Stimulated activated naive CD4-positive, alpha-beta T cell (primary cell): Measurements from ENCODE around the gene PBX1.

Experiments used
- DNase-seq, 6 experiments: peaks; one replicate each; lab custom pipeline; 2025; lab: John Stamatoyannopoulos, UW

PBX1 gene

GRCh38 chr1:164667600-164667999 is 108.6 kb downstream of the PBX1 start:
- DNase-seq = no peak

DNA sequence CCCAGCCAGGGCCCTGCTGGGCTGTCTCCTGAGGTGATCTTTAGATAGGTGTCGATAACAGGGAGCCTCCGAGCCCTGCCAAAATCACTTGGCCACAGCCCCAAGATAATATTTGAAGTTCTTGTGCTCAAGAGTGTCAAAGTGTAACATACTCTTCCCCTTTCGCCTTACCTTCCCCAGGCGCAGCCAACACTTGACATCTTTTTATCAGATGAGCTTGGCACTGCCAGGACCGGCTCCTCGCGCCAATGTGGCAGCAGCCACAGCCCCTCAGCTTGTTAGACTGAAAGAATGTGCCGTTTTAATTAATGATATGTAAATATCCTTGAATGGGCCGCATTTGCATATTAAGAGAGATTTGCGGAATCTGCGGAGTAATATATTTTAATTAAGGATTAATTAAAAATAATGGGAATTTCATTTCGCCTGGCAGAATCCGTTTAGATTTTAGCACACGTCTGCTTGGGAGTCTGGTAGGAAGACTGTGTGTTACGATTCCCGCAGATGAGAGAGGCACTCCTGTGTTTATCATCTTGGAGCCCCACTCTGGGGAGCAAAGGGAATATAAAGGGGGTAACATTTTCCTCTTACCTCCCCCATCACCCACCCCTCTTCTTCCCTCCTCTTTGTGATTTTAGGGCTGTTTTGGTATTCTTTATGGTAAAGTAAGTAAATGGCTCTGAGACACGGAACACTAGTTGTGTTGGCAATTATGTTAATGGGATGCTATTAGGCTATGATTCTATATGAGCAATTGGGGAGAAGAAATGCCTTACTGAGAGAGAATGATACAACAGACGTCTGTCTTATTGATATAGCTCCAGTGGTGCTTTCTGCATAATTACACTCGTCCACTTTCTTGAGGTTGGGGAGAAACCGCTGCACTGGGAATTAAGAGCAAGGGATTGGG is 109.8 kb downstream of the PBX1 start:
- DNase-seq = no peak

DNA sequence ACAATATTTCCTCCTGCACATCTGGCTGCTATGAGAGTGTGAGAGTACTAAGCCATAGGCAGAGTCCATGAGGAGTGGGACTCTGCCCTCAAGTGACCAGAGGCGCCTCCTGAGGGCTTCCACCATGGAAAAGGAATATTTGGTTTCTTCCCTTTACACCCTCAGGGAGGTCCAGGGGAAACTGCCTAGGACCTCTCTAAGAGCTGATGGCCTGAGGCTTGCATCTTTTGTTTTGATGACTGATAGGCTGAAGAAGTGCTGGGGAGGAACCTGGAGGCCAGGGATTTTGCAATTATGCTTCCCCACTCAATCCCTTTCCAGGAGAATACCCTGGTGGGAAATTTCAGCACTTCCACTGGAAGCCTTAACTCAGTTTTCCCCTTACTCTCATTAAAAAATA is 111.0 kb downstream of the PBX1 start:
- DNase-seq = no peak

- DNase-seq = no peak
These were observed 111.8 kb downstream of the PBX1 start for GRCh38 chr1:164670786-164671185.

DNA sequence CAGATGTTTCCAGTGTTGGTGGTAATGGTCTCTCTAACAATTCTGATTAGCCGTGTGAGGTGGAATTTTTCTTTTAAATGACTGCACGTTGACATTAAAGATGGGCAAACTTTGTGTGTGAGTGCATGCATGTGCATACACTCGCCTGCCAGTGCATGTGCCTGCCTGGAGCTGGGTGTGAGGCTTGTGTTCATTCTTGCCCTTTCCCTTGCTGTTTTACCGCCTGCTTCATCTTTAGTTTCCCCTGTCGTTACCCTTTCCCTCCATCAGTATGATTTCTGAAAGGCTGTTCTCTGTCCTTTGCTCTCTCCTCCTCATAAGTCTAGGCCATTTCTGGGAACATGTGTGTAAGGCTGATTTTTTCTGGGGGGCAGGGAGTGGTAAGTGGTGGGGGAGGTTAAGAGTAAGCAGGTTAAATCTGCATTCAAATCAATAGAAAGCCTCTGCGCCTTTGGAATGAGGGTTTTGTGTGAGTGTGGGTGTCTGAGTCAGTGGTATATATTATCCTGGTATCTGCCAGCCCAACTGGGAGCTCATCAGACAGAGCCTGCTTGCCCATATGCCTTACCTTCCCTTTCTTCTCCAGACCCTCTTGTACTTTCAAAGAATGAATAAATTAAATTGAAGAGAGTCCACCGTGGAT is 112.5 kb downstream of the PBX1 start:
- DNase-seq = no peak

DNA sequence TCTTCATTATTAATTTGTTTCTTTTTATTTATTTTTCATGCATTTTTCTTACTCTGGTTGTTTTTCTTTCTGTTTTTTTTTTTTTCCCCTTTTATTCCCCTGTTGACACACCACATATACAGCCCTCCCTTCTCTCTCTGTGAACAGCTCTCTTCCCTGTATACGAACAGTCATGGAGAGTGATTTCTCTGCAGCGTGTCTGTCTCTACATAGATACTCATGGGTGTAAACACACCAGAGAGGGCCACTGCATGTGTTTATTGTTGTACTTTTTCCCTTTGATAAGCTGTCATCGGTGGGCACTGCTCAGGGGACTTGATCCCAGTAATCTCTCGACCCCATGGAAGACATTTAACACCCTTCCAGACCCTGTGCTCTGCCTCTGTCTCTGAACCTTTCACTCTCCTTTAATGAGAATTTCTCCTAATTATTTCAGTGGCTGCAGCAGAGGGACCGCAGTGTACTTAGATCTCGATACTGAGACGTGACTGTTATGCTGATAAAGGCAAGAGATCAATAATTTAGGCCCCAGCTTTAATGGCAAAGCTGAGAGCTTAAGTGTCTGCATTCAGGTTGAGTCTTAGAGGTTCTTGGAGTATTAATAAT is 113.1 kb downstream of the PBX1 start:
- no peak for DNase-seq

GRCh38 chr1:164672588-164672987 is 113.6 kb downstream of the PBX1 start:
- no peak for DNase-seq

DNA sequence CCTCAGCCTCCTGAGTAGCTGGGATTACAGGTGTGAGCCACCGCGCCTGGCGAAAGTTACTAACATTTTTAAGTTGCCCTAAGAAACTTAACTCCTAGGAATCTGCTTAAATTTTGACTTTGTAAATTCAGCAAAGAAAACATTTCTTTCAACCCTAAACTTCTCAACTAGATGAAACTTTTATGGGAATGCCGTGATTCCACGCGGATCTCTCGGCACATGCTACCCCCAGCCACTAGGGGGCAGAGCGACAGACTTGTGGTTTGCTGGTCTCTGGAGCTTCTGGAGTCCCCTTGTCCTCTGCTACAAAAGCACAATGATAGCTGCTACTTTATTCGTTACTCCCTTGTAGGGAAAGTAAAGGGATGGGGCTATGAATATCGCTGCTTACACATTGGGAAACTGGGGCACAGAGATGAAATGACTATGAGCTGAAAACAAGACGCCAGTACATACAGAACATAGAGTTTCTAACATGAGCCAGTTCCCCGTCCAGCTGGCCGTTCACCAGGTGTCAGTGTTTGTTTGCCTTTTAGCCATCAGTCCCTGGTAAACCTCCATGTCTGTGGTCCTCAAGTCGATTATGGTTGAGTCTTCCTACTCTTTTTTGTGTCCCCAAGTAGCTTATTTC is 114.7 kb downstream of the PBX1 start:
- no peak for DNase-seq

- DNase-seq = no peak
These were observed 116.4 kb downstream of the PBX1 start for GRCh38 chr1:164675342-164675904.

DNA sequence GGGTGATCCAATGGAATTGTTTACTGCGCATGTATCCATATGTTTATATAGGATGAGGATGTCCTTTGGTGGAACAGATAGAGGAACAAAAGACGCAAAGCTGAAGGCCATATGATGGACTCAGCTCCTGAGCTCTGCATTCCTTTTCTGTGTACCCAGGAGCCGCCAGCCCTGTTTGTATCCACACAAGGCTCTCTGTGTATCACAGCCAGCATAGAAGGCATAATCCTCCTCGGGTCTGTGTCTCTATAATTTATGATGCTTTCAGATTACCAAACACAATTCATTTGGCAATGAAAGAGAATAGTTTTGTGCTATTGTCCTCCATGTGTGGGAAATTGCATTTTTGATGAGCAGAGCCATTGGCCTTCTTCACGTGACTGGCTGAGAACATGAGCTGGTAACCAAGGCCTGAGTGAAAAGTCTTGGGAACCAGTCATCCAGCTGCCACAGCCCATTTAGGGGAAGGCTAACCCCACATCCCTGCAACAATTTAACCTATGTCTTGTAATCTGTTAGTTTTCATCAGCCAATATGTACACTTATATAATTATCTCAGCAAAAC is 119.2 kb downstream of the PBX1 start:
- no peak for DNase-seq

GRCh38 chr1:164682570-164682969 is 123.6 kb downstream of the PBX1 start:
- no peak for DNase-seq

DNA sequence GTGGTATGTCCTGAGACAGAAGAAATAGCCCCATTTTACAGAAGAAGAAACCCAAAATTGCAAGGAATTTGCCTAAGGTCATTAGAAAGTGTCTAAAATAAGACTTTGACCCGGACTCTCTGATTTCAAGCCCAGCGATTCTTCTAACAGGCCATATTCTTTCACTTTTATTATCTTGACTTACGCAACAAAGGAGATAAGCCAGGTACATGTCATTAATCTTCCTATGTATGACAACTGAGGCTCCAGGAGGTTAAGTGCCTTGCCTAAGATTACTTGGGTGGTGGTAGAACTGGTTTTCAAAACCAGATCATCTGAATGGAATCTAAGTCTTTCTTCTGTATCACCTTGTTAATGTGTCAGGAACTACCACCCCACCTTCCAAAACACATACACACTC is 124.3 kb downstream of the PBX1 start:
- DNase-seq = no peak

DNA sequence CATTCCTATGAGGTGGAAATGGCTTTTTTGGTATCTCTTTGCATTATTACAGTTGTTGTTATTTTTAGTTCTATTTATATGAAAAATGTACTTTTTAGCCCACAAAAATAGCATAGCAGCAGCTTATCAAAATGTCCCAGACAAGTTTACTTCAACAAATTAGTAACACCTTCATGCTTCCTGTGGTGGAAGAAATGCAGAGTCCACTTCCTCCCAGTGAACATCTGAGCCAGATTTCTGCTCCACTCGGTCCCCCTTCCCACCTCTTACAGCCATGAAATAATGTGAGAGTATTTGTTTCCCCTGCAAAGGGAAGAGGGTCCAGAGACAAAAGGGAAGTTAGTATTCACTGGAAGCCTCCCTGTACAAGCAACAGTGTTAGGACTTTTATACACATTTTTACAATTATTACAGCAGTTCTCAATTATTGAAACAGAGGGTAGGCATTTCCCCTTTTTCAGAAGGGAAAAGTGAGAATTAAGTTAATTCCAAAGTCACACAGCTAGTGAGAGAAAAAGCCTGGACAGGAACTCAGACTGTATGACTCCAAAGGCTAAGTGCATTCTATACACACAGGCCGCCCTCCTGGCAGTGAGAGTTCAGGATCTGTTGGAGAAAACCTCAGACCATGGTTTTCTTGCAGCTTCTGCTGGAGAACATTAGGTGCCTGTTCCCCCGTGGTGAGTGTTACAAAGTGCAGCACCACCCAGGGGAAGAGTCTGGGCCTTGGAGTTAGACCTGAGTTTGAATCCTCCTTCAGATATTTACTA is 126.5 kb downstream of the PBX1 start:
- DNase-seq = no peak

DNA sequence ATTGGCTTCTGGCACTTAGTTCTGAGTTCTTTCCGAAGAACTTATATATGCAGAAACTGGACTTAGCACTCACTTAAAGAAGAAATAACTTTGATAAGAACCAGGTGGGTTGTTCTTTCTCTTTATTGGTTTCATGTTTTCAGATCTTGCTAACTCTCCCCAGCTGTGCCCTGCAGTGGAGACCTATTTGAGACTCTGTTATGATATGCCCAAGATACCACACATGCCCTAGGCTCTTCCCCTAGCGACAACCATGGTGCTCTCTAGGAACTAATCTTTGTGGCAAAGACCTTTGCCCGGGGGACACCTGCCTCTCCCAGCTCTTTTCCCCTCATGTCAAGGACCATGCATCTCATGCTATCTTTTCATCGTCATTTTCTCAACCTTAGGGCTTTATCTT is 128.8 kb downstream of the PBX1 start:
- no peak for DNase-seq

DNA sequence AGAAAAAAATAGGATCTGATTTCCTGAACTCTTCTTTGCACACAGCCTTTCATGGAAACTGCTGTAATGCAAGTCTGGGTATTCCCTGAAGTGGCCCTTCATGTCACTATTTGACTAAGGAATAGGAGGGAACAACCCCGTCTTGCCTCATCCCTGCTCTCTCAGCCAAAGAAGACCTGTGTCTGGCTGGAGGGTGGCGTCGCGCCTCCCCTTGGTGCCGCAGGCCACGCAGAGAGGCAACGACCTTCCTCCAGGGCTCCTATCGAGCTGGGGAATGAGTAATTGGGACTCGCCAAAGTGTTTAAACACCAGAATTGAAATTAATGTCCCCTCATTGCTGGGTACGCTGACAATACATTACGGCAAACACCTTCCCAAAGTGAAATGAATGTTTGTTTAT is 129.8 kb downstream of the PBX1 start:
- DNase-seq = no peak

- DNase-seq = no peak
These were observed 130.9 kb downstream of the PBX1 start for GRCh38 chr1:164689672-164690511.

GRCh38 chr1:164692420-164692819 is 133.4 kb downstream of the PBX1 start:
- no peak for DNase-seq

- no peak for DNase-seq
These were observed 134.8 kb downstream of the PBX1 start for GRCh38 chr1:164693564-164694359.

- DNase-seq = no peak
These were observed 135.5 kb downstream of the PBX1 start for GRCh38 chr1:164694505-164694904.
